Activated CD4-positive, alpha-beta T cell treated with anti-CD3 and anti-CD28 coated beads for 36 hours (primary cell): ENCODE results near the gene ARHGEF2. TPM values are rescaled to one million over a fixed set of nuclear protein-coding genes. Genes with fewer than 3 reads are reported as not detected.
A peak's percentile ranks its signal among the peaks of the same experiment; 100 is the strongest.

ENCODE experiments used
- ATAC-seq: fragments of 200-7000 bp; cut with Tn5 transposase; one replicate; pipeline ENCODE4 v1.10.0; 2021; ENCODE audit warnings: mild to moderate bottlenecking, moderate library complexity
- CTCF ChIA-PET: fragments of 350-600 bp; sonication (Branson Sonifier 250); formaldehyde crosslinking; loops from one replicate; lab custom pipeline; 2021; ENCODE audit warnings: antibody characterized with exemption; lab: Charles Lee
- POLR2A ChIA-PET: fragments of 350-600 bp; sonication (Branson Sonifier 250); formaldehyde crosslinking; loops from one replicate; lab custom pipeline; 2021; ENCODE audit warnings: antibody characterized with exemption, inconsistent platforms; lab: Charles Lee
- DNase-seq: peaks from one replicate; pipeline ENCODE4 v3.0.0-alpha.2; 2020
- H3K27ac Mint-ChIP-seq: one replicate; pipeline ENCODE4 v1.8.0; 2021; ENCODE audit warnings: mixed read lengths
- H3K27me3 Mint-ChIP-seq: one replicate; pipeline ENCODE4 v1.8.0; 2021; ENCODE audit warnings: mixed read lengths
- H3K36me3 Mint-ChIP-seq: one replicate; pipeline ENCODE4 v1.8.0; 2021; ENCODE audit warnings: low read depth, mixed read lengths
- H3K4me1 Mint-ChIP-seq: one replicate; pipeline ENCODE4 v1.8.0; 2021; ENCODE audit warnings: mixed read lengths
- H3K4me3 Mint-ChIP-seq: one replicate; pipeline ENCODE4 v1.8.0; 2021; ENCODE audit warnings: mild to moderate bottlenecking, moderate library complexity, mixed read lengths
- H3K9me3 Mint-ChIP-seq: one replicate; pipeline ENCODE4 v1.8.0; 2021; ENCODE audit warnings: low read depth, mixed read lengths
- intact Hi-C, 2 experiments: fragments of 100-400 bp; cut with DNase I in 1 of 2; cut with micrococcal nuclease in 1 of 2; formaldehyde crosslinking; loops; one replicate each; pipeline versions ENCODE4 v1.14.2 to v1.15.1; 2022 to 2024; cut with DNase I, micrococcal nuclease
- total RNA-seq, 2 experiments: library from RNA; stranded (reverse); gene quantifications; one replicate each; pipeline ENCODE4 v1.2.3, GENCODE V29; 2021

The ARHGEF2 gene
- total RNA-seq = 100 to 1,000 TPM; 135 to 216 TPM

DNA sequence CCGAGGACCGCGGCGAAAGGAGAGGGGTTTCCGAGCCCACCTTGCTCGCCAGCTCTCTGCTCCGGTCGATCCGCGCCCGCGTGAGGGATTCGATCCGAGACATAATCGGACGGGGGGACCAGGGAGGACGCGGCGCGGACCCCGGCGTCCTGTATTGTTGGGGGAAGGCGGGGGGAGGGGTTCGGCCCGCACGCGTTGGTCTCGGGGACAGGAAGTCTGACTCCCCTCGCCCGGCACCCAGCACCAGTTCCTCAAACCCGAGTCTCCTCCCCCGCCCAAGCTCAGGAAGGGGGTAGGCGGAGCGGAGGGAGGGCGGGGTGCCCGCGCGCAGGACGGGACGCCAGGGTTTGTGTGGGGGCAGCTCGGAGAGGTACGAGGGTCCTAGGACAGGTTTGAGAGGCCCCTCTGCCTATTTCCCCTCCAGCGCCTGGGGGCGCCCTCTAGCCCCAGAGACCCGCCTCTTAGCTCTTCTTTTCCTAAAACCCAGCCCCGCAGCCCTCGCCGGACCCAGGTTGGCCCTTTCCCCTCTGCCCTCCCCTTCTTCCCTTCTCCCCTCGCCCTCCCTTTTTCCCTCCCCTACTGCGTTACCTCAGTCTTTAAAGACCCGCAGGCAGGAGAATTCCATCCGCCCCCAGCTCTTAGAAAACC lies at the start of gene ARHGEF2:
TSS of gene ARHGEF2 (minus strand) at position 223 of the 648 bp plus-strand sequence. CDS start at position 103, 120 bp downstream.
- Mint-ChIP-seq H3K36me3 (peaks cover 41% of the 10 kb centered on the region), H3K27me3 (no peaks in the 10 kb centered on the region), H3K4me1 (peaks cover 68% of the 10 kb centered on the region), H3K27ac (peak within 1 kb of the TSS; percentile 96), H3K9me3 (no peaks in the 10 kb centered on the region), H3K4me3 (peak within 1 kb of the TSS; percentile 100)
- ATAC-seq = peak; percentile 57
- ChIA-PET POLR2A (interaction anchor here (1.0 to 6.5 kb wide), 7 partner anchors 12 to 71 kb away, joined by 3 to 62 read pairs (median 4); partner anchors contain the start of gene KHDC4), CTCF (interaction anchor here (0.9 to 3.5 kb wide), 8 partner anchors 9 to 59 kb away, joined by 3 to 27 read pairs (median 6); partner anchors contain the start of gene KHDC4)
- DNase-seq = peak; percentile 88
- intact Hi-C loops = loop anchor here (1.0 to 5.0 kb wide), 11 partner anchors 8 to 701 kb away; partner anchors contain the start of genes KHDC4 (in 2 of the 2), SYT11 (in 2 of the 2), DAP3 (in 1 of the 2) and GON4L (in 1 of the 2)

- DNase-seq (no peak), ATAC-seq (peak; percentile 78)
- CTCF ChIA-PET = interaction anchor here (1.0 kb wide), 1 partner anchor 11 kb away, joined by 3 read pairs; no protein-coding TSS in a partner anchor
- Mint-ChIP-seq H3K27me3 (peaks cover 4% of the 10 kb centered on the region), H3K4me3 (no peak overlapping the region), H3K36me3 (no peaks in the 10 kb centered on the region), H3K9me3 (no peaks in the 10 kb centered on the region), H3K27ac (no peak overlapping the region), H3K4me1 (no peaks in the 10 kb centered on the region)
- POLR2A ChIA-PET = no interaction called here
- intact Hi-C loops = loop anchor here (1.0 to 10.0 kb wide), 3 partner anchors 39 to 722 kb away; partner anchors contain the start of genes FDPS (in 1 of the 2) and PKLR (in 1 of the 2)
Measured at GRCh38 chr1:156026588-156026987, 48.2 kb upstream of the ARHGEF2 start.

DNA sequence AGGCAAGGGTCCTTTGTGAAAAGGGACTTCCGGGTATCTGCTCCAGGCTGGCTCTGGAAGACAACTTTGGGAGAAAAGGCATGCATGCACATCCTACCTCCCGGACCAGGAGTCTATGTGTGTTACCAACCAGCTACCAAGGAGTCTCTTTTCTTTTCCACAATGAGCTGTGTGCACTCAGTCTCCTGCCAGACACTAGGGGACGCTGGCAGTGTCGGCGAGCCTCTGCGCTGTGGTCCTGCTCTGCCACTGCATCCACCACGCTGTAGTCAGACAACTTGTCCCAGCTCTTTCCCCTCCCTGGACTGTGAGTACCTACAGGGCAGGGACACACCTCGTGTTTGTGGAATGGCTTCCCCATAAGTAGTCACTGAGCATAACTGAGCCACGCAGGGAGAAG lies 47.5 kb upstream of the ARHGEF2 start:
- ATAC-seq = peak; percentile 87
- intact Hi-C loops = loop anchor here (1.0 to 10.0 kb wide), 3 partner anchors 39 to 721 kb away; partner anchors contain the start of genes FDPS (in 1 of the 2) and PKLR (in 1 of the 2)
- H3K4me3 Mint-ChIP-seq = no peak overlapping the region
- no peak overlapping the region for H3K27ac Mint-ChIP-seq
- peak; percentile 68 for DNase-seq
- no peaks in the 10 kb centered on the region for H3K9me3 Mint-ChIP-seq
- H3K36me3 Mint-ChIP-seq = no peaks in the 10 kb centered on the region
- POLR2A ChIA-PET = interaction anchor here (0.6 kb wide), 1 partner anchor 40 kb away, joined by 3 read pairs; no protein-coding TSS in a partner anchor
- H3K27me3 Mint-ChIP-seq = peaks cover 4% of the 10 kb centered on the region
- CTCF ChIA-PET = interaction anchor here (0.6 to 2.2 kb wide), 6 partner anchors 10 to 67 kb away, joined by 3 to 19 read pairs (median 3); partner anchors contain the start of gene UBQLN4
- peaks cover 3% of the 10 kb centered on the region for H3K4me1 Mint-ChIP-seq

DNA sequence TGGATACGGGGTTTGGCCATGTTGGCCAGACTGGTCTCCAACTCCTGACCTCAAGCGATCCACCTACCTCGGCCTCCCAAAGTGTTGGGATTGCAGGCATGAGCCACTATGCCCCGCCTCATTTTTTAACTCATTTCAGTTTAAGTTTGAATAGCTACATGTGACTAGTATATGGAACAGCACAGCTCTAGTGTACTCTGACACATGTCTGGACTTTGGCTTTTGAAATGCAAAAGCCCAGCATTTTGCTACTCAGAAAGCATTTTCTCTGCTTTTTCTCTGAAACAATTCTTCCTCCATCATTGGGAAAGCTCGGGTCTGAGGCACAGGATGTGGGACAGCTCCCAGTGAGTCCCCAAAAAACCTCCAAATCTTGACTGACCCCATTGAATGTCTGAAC lies 46.5 kb upstream of the ARHGEF2 start:
- ATAC-seq (no peak), DNase-seq (no peak)
- Mint-ChIP-seq H3K4me3 (no peak overlapping the region), H3K9me3 (no peaks in the 10 kb centered on the region), H3K36me3 (peaks cover 7% of the 10 kb centered on the region), H3K27ac (no peak overlapping the region), H3K27me3 (peaks cover 4% of the 10 kb centered on the region), H3K4me1 (peaks cover 9% of the 10 kb centered on the region)
- intact Hi-C loops = loop anchor here in 1 of 2 experiments (10.0 kb wide), 1 partner anchor 720 kb away; the partner anchor contains the start of genes FDPS and PKLR
- ChIA-PET POLR2A (interaction anchor here (0.6 kb wide), 1 partner anchor 139 kb away, joined by 7 read pairs; no protein-coding TSS in a partner anchor), CTCF (interaction anchor here (0.6 to 2.2 kb wide), 3 partner anchors 42 to 183 kb away, joined by 3 to 19 read pairs (median 5); no protein-coding TSS in a partner anchor)

DNA sequence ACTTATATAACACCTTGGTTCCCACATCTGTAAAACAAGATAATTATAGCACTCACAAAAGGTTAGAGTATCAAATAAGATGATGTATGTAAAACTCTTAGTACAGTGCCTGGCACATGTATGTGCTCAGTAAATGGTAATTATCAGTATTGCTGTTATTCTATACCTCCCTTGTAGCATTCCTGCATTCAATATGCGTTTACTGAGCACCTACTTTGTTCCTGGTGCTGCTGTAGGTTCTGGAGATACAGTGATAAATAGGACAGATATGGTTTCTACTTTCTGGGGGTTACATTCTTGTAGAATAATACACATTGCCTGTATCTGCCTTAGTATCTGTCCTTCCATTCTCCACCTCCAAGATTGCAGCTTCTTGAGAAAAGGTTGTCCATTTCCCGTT lies 43.6 kb upstream of the ARHGEF2 start:
- intact Hi-C loops = loop anchor here in 1 of 2 experiments (1.0 to 10.0 kb wide), 4 partner anchors 31 to 717 kb away; partner anchors contain the start of genes FDPS, PKLR and UBQLN4
- ATAC-seq (no peak), DNase-seq (no peak)
- peaks cover 4% of the 10 kb centered on the region for H3K27me3 Mint-ChIP-seq
- no peak overlapping the region for H3K4me3 Mint-ChIP-seq
- no peaks in the 10 kb centered on the region for H3K9me3 Mint-ChIP-seq
- ChIA-PET POLR2A (no interaction called here), CTCF (interaction anchor here (0.8 to 2.5 kb wide), 3 partner anchors 31 to 87 kb away, joined by 3 to 12 read pairs (median 3); partner anchors contain the start of gene UBQLN4)
- H3K36me3 Mint-ChIP-seq = peaks cover 26% of the 10 kb centered on the region
- peak overlapping the region; percentile 58 for H3K27ac Mint-ChIP-seq
- peaks cover 20% of the 10 kb centered on the region for H3K4me1 Mint-ChIP-seq

- DNase-seq = no peak
- ChIA-PET POLR2A (interaction anchor here (0.5 to 0.6 kb wide), 2 partner anchors 20 to 699 kb away, joined by 3 read pairs; no protein-coding TSS in a partner anchor), CTCF (interaction anchor here (0.7 to 2.5 kb wide), 7 partner anchors 11 to 552 kb away, joined by 3 to 12 read pairs (median 3); partner anchors contain the start of gene UBQLN4)
- Mint-ChIP-seq H3K4me1 (peaks cover 20% of the 10 kb centered on the region), H3K27me3 (peaks cover 4% of the 10 kb centered on the region), H3K4me3 (peak overlapping the region; percentile 94), H3K27ac (peak overlapping the region; percentile 96), H3K36me3 (peaks cover 32% of the 10 kb centered on the region), H3K9me3 (no peaks in the 10 kb centered on the region)
- intact Hi-C loops = loop anchor here in 1 of 2 experiments (1.0 to 10.0 kb wide), 4 partner anchors 32 to 716 kb away; partner anchors contain the start of genes FDPS, PKLR and UBQLN4
- ATAC-seq = no peak
Measured at GRCh38 chr1:156021093-156021428, 42.7 kb upstream of the ARHGEF2 start.

DNA sequence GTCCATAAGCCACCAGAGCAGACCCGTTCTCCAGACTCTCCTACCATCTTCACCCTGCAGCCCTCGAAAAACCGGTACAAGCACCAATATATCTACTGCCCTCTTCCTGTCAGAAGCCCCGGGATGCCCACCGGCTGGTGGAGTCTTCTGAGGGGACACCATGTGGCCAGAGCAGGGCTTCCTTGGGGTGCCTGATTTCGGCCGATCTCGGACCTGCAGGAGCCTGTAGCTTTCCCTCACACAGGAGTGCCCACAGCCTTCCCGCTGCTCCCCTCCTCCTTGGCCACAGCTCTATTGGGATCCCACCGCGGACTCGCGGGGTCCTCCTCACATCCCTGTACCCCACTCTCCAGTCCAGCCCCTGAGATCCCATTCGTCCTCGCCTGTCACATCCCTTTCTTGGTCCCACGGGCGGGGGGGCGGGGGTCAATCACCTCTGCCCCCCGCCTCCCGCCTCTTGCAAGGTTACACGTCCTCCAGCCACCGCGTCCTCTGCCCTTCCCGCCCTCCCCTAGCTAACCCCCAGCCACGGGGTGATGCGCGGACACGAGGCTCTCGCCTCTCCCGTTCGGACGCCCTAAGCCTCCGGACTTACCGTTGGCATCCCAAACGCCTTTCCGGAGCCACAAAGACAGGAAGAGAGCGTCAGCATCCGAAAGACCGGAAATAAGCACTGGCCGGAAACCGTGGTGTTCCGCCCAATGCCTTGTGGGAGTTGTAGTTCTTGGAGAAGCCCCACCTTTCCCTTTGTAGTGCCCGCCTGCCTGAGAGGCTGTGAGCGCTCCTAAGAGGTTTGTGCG lies 42.1 kb upstream of the ARHGEF2 start, which contains the start of gene SSR2:
TSS of gene SSR2 (minus strand) at position 659 of the 800 bp plus-strand sequence. CDS start 784 bp downstream, outside the sequence.
- ChIA-PET CTCF (interaction anchor here (0.9 to 2.5 kb wide), 5 partner anchors 10 to 86 kb away, joined by 3 to 12 read pairs (median 3); partner anchors contain the start of gene UBQLN4), POLR2A (interaction anchor here (0.6 kb wide), 1 partner anchor 206 kb away, joined by 7 read pairs; no protein-coding TSS in a partner anchor)
- DNase-seq (peak; percentile 92), ATAC-seq (peak; percentile 100)
- peaks cover 32% of the 10 kb centered on the region for H3K36me3 Mint-ChIP-seq
- peak within 1 kb of the TSS; percentile 94 for H3K4me3 Mint-ChIP-seq
- peaks cover 20% of the 10 kb centered on the region for H3K4me1 Mint-ChIP-seq
- peaks cover 4% of the 10 kb centered on the region for H3K27me3 Mint-ChIP-seq
- intact Hi-C loops = loop anchor here (1.0 to 10.0 kb wide), 11 partner anchors 33 to 716 kb away; partner anchors contain the start of genes FDPS (in 1 of the 2), KHDC4 (in 1 of the 2), LAMTOR2 (in 1 of the 2) and MEX3A (in 1 of the 2)
- H3K9me3 Mint-ChIP-seq = no peaks in the 10 kb centered on the region
- peak within 1 kb of the TSS; percentile 96 for H3K27ac Mint-ChIP-seq

DNA sequence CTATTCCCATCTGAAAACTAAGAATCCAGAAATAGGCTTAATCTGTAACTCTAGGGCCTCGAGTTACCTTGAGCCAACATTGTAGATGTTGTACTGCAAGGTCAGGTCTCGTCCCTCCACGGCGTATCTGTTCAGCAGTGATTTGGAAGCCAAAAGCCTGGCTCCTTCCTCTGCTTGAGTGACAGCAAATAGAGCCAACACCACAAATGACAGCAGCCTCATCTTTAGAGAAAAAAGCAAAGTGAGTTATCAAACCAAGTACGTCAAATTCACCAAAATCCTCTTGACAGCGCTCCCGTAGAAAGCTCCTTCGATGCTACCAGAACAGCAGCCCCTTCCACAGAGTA lies 41.6 kb upstream of the ARHGEF2 start:
- Mint-ChIP-seq H3K4me1 (peaks cover 20% of the 10 kb centered on the region), H3K27ac (peak overlapping the region; percentile 96), H3K4me3 (peak overlapping the region; percentile 94), H3K9me3 (no peaks in the 10 kb centered on the region), H3K27me3 (no peaks in the 10 kb centered on the region), H3K36me3 (peaks cover 32% of the 10 kb centered on the region)
- DNase-seq (no peak), ATAC-seq (no peak)
- intact Hi-C loops = loop anchor here (1.0 to 10.0 kb wide), 9 partner anchors 34 to 715 kb away; partner anchors contain the start of genes FDPS (in 1 of the 2), KHDC4 (in 1 of the 2), LAMTOR2 (in 1 of the 2) and MEX3A (in 1 of the 2)
- ChIA-PET CTCF (no interaction called here), POLR2A (interaction anchor here (0.6 kb wide), 1 partner anchor 206 kb away, joined by 7 read pairs; no protein-coding TSS in a partner anchor)

DNA sequence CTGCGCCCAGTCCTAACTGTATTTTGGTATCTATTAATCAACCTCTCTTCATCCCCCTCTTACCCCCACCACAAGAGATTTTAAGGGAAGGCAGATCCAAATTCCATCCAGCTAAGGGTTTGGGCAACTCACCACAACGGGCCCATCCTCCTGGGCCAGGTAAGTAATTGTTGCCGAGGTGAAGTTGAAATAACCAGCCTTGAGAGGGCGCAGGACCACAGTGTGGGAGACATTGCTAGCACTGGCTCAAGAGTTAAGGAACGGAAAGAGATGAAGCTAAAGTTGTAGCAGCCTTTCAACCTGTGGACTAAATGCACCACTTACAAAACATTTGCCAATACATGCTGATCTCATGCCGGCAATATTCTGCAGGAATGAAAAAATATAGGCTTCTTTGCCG lies 36.5 kb upstream of the ARHGEF2 start:
- Mint-ChIP-seq H3K36me3 (peaks cover 59% of the 10 kb centered on the region), H3K4me1 (peaks cover 13% of the 10 kb centered on the region), H3K27ac (no peak overlapping the region), H3K4me3 (no peak overlapping the region), H3K27me3 (no peaks in the 10 kb centered on the region), H3K9me3 (no peaks in the 10 kb centered on the region)
- ChIA-PET CTCF (no interaction called here), POLR2A (interaction anchor here (0.6 kb wide), 1 partner anchor 129 kb away, joined by 3 read pairs; no protein-coding TSS in a partner anchor)
- intact Hi-C loops = no loop called here
- DNase-seq (no peak), ATAC-seq (no peak)
